Measurements from ENCODE around the gene CCDC85A. TPM values are rescaled to one million over a fixed set of nuclear protein-coding genes. Genes with fewer than 3 reads are reported as not detected.

The CCDC85A gene
- total RNA-seq, 2 donors from 2014 or later = 2.4 to 5.0 TPM

DNA sequence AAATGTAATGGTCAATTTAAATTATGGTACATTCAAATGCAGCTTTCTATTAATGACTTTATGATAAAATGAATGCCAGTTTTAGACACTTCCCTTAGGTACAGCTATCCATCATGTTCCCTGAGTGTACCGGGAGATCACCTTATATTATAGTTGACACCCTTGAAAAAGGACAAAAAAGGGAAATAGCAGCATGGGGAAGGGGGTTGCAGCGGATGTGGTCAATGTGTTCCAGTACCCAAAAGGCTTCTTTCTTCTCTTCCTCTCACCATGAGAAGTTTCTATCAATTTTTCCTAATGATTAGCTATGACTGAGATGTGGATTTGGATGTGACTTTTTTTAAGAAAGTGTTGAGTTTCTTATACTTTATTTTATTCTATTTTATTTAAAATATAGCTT, 154.4 kb downstream of the CCDC85A start:
- no peak overlapping the region for H3K4me3 ChIP-seq
- no peak for DNase-seq (ENCODE audit: low spot score)
- TF ChIP-seq, protein P1, sequence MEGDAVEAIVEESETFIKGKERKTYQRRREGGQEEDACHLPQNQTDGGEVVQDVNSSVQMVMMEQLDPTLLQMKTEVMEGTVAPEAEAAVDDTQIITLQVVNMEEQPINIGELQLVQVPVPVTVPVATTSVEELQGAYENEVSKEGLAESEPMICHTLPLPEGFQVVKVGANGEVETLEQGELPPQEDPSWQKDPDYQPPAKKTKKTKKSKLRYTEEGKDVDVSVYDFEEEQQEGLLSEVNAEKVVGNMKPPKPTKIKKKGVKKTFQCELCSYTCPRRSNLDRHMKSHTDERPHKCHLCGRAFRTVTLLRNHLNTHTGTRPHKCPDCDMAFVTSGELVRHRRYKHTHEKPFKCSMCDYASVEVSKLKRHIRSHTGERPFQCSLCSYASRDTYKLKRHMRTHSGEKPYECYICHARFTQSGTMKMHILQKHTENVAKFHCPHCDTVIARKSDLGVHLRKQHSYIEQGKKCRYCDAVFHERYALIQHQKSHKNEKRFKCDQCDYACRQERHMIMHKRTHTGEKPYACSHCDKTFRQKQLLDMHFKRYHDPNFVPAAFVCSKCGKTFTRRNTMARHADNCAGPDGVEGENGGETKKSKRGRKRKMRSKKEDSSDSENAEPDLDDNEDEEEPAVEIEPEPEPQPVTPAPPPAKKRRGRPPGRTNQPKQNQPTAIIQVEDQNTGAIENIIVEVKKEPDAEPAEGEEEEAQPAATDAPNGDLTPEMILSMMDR (IDR thresholded peaks at IDR 0.05) = no peak
- no peaks in the 10 kb centered on the region for H3K27me3 ChIP-seq
- no peaks in the 10 kb centered on the region for H3K36me3 ChIP-seq
- H3K9me3 ChIP-seq = no peaks in the 10 kb centered on the region
- no peak overlapping the region for H3K27ac ChIP-seq
- peaks cover 3 to 22% of the 10 kb centered on the region in 2 donors for H3K4me1 ChIP-seq

DNA sequence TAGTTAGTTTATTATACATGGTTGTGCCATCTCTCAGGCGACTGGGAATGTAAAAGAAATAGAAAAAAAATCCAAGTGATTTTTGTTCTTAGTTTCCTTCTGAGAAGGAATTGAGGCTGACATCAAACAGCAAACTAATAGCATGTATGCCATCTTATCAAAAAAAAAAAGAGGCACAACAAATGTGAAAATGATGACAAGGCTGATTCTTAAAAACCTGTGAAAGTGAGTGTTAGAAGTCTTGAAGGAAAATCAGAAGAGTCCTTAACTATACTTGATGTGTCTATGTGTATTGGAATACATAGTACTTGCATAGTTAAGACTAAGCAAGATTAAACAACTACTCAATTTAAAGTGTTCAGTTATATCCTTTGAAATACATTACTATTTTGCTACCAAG, 161.0 kb downstream of the CCDC85A start:
- no peaks in the 10 kb centered on the region for H3K9me3 ChIP-seq
- no peak overlapping the region for H3K27ac ChIP-seq
- TF ChIP-seq, protein P1 (IDR thresholded peaks at IDR 0.05) = no peak
- H3K4me1 ChIP-seq = no peaks in the 10 kb centered on the region
- H3K27me3 ChIP-seq = no peaks in the 10 kb centered on the region
- H3K4me3 ChIP-seq = no peak overlapping the region
- DNase-seq (ENCODE audit: low spot score) = no peak
- no peaks in the 10 kb centered on the region for H3K36me3 ChIP-seq

DNA sequence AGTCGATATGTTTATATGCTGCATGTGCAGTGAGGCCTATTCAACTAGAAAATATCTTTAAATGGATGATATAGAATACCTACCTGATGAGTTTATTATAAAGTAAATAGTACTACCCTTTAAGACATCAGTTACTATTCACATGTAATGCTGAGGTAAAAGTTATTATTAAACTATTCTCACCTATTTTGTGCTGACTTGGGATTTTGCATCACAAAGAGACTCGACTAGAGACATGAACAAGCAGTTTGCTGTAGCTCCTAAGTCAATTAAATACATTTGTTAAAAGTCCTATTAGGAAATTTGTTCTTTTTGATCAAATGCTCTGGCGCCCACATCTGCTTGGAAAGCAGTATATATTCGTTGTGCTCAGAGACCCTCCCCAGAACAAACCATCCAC, 164.1 kb downstream of the CCDC85A start:
- H3K36me3 ChIP-seq = no peaks in the 10 kb centered on the region
- H3K4me3 ChIP-seq = no peak overlapping the region
- no peaks in the 10 kb centered on the region for H3K27me3 ChIP-seq
- DNase-seq (ENCODE audit: low spot score) = no peak
- H3K9me3 ChIP-seq = no peaks in the 10 kb centered on the region
- H3K27ac ChIP-seq = no peak overlapping the region
- TF ChIP-seq, protein P1 (IDR thresholded peaks at IDR 0.05) = no peak
- H3K4me1 ChIP-seq = no peaks in the 10 kb centered on the region

DNA sequence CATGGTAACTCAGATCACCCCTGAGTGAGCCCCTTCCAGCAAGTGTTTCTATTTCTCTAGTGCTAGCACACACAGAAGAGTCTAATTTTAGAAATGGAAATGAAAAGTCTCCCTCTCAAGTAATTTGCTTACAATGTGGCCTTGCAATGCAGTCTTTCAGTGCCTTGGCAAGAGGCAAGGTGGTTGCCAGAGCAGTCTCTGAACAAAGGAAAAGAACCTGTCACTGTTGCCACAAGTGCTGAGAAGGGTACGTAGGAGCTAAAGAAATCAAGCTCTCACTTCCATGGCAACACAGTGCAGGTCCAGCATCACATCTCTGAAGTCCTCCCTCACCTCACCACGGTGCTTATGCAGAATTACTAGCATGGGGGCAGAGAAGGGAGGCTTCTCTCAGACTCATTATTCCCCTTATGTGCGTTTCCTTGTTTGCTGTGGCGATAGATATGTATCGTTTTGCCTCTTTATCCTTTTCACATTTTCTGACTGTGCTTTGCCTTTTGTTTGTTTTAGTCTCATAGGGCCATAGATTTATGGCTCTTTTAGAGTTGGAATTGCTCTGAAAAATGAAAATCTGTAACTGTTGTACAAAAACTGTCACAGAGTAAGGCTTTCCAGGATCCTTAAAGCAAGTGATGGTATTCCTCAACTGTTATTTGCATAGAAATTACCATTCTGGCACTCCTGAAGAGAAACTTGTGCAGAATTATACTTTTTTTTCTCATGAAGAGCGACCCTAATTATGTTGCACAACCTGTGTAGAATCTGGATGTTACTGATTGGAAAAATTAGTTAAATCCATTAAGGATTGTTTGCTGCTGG, 164.8 kb downstream of the CCDC85A start:
- H3K36me3 ChIP-seq = no peaks in the 10 kb centered on the region
- H3K9me3 ChIP-seq = no peaks in the 10 kb centered on the region
- no peaks in the 10 kb centered on the region for H3K27me3 ChIP-seq
- H3K27ac ChIP-seq = no peak overlapping the region
- H3K4me3 ChIP-seq = no peak overlapping the region
- no peak for DNase-seq (ENCODE audit: low spot score)
- TF ChIP-seq, protein P1 (IDR thresholded peaks at IDR 0.05) = no peak
- no peaks in the 10 kb centered on the region for H3K4me1 ChIP-seq

DNA sequence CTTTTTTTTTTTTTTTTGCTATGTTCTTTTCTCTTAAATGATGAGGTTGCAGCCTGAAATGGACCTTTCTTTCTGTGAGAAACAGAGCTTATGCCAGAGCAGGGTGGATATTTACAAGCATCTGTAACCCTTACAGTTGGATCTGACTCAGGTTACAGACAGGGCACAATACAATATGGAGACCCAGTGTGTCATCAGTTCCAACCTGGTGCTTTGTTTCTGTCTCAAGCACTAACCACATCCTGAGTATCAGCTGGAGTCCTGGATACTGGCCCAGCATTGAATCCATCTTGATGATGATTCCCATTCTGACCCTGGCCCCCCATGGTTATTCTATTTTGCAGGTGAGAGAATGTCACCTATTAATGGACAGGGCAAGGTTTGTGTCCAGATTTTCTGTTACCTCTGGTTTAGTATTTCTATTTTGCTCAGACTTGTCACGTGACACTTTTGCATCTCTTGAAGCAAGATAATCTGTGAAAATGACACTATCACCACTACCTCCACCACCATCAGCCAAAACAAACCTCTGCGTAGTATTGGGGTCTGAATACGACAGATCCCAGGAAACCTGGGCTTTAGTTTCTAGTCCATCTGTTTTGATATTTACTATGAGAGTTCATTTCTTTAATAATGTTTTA, 174.0 kb downstream of the CCDC85A start:
- TF ChIP-seq, protein P1 (IDR thresholded peaks at IDR 0.05) = no peak
- DNase-seq (ENCODE audit: low spot score) = no peak
- Histone ChIP-seq H3K9me3 (no peaks in the 10 kb centered on the region), H3K27me3 (no peaks in the 10 kb centered on the region), H3K4me3 (no peak overlapping the region), H3K36me3 (no peaks in the 10 kb centered on the region), H3K27ac (no peak overlapping the region), H3K4me1 (no peaks in the 10 kb centered on the region)

Measured in right atrium auricular region (tissue), 2 donors.